ENCODE data around the gene SNX19. TPM values are rescaled to one million over a fixed set of nuclear protein-coding genes. Genes with fewer than 3 reads are reported as not detected.
A peak's percentile ranks its signal among the peaks of the same experiment; 100 is the strongest.

Gene SNX19
- total and polyA plus RNA-seq, 4 donors = 17.5 to 71.9 (median 40.5) TPM

- Histone ChIP-seq H3K27ac (ENCODE audit: low read depth in 1 of 2, low read length in 2 of 2) (peak overlapping the region in 1 of 2 donors; percentile 28), H3K4me3 (ENCODE audit: low read length in 2 of 2) (no peak overlapping the region), H3K4me1 (ENCODE audit: control insufficient read depth in 1 of 2, insufficient read depth in 2 of 2, low read length in 2 of 2) (no peaks in the 10 kb centered on the region), H3K27me3 (ENCODE audit: control insufficient read depth in 1 of 2, insufficient read depth in 2 of 2, low read length in 1 of 2) (no peaks in the 10 kb centered on the region), H3K9me3 (ENCODE audit: control insufficient read depth, low read length) (peaks cover 2% of the 10 kb centered on the region), H3K36me3 (ENCODE audit: control insufficient read depth in 1 of 2, insufficient read depth in 2 of 2, low read length in 1 of 2) (no peaks in the 10 kb centered on the region)
- DNase-seq (no peak), ATAC-seq (ENCODE audit: low FRiP score) (no peak)
- 2 to 7% methylated on average over 3 of the region's 3 CpGs for WGBS, 2 donors
- intact Hi-C loops (cut with DNase I) = no loop called here
These were observed 76.2 kb downstream of the SNX19 start for GRCh38 chr11:130839981-130840666.

GRCh38 chr11:130837194-130837593 lies 79.1 kb downstream of the SNX19 start:
- H3K36me3 ChIP-seq (ENCODE audit: control insufficient read depth in 1 of 2, insufficient read depth in 2 of 2, low read length in 1 of 2) = no peaks in the 10 kb centered on the region
- H3K4me1 ChIP-seq (ENCODE audit: control insufficient read depth in 1 of 2, insufficient read depth in 2 of 2, low read length in 2 of 2) = no peaks in the 10 kb centered on the region
- no peak for ATAC-seq (ENCODE audit: low FRiP score)
- H3K4me3 ChIP-seq (ENCODE audit: low read length in 2 of 2) = no peak overlapping the region
- intact Hi-C loops (cut with DNase I) = no loop called here
- no peak overlapping the region for H3K27ac ChIP-seq (ENCODE audit: low read depth in 1 of 2, low read length in 2 of 2)
- H3K9me3 ChIP-seq (ENCODE audit: control insufficient read depth, low read length) = peaks cover 2% of the 10 kb centered on the region
- no peak for DNase-seq
- no peaks in the 10 kb centered on the region for H3K27me3 ChIP-seq (ENCODE audit: control insufficient read depth in 1 of 2, insufficient read depth in 2 of 2, low read length in 1 of 2)

GRCh38 chr11:130834886-130835285 lies 81.4 kb downstream of the SNX19 start:
- intact Hi-C loops (cut with DNase I) = no loop called here
- Histone ChIP-seq H3K36me3 (ENCODE audit: control insufficient read depth in 1 of 2, insufficient read depth in 2 of 2, low read length in 1 of 2) (no peaks in the 10 kb centered on the region), H3K27ac (ENCODE audit: low read depth in 1 of 2, low read length in 2 of 2) (no peak overlapping the region), H3K9me3 (ENCODE audit: control insufficient read depth, low read length) (peaks cover 2% of the 10 kb centered on the region), H3K4me1 (ENCODE audit: control insufficient read depth in 1 of 2, insufficient read depth in 2 of 2, low read length in 2 of 2) (no peaks in the 10 kb centered on the region), H3K27me3 (ENCODE audit: control insufficient read depth in 1 of 2, insufficient read depth in 2 of 2, low read length in 1 of 2) (no peaks in the 10 kb centered on the region), H3K4me3 (ENCODE audit: low read length in 2 of 2) (no peak overlapping the region)
- no peak for ATAC-seq (ENCODE audit: low FRiP score)
- DNase-seq = no peak

GRCh38 chr11:130832566-130833425 lies 83.5 kb downstream of the SNX19 start:
- Histone ChIP-seq H3K4me1 (ENCODE audit: control insufficient read depth in 1 of 2, insufficient read depth in 2 of 2, low read length in 2 of 2) (no peaks in the 10 kb centered on the region), H3K4me3 (ENCODE audit: low read length in 2 of 2) (no peak overlapping the region), H3K27ac (ENCODE audit: low read depth in 1 of 2, low read length in 2 of 2) (no peak overlapping the region), H3K36me3 (ENCODE audit: control insufficient read depth in 1 of 2, insufficient read depth in 2 of 2, low read length in 1 of 2) (no peaks in the 10 kb centered on the region), H3K27me3 (ENCODE audit: control insufficient read depth in 1 of 2, insufficient read depth in 2 of 2, low read length in 1 of 2) (no peaks in the 10 kb centered on the region), H3K9me3 (ENCODE audit: control insufficient read depth, low read length) (no peaks in the 10 kb centered on the region)
- DNase-seq (no peak), ATAC-seq (ENCODE audit: low FRiP score) (no peak)
- WGBS, 2 donors = 92 to 96% methylated on average over 9 of the region's 9 CpGs
- intact Hi-C loops (cut with DNase I) = no loop called here

- no peaks in the 10 kb centered on the region for H3K4me1 ChIP-seq (ENCODE audit: control insufficient read depth in 1 of 2, insufficient read depth in 2 of 2, low read length in 2 of 2)
- H3K27ac ChIP-seq (ENCODE audit: low read depth in 1 of 2, low read length in 2 of 2) = no peak overlapping the region
- WGBS, 2 donors = 85 to 87% methylated on average over 9 of the region's 9 CpGs
- no peaks in the 10 kb centered on the region for H3K36me3 ChIP-seq (ENCODE audit: control insufficient read depth in 1 of 2, insufficient read depth in 2 of 2, low read length in 1 of 2)
- intact Hi-C loops (cut with DNase I) = no loop called here
- no peak for DNase-seq
- no peak for ATAC-seq (ENCODE audit: low FRiP score)
- no peaks in the 10 kb centered on the region for H3K9me3 ChIP-seq (ENCODE audit: control insufficient read depth, low read length)
- no peak overlapping the region for H3K4me3 ChIP-seq (ENCODE audit: low read length in 2 of 2)
- no peaks in the 10 kb centered on the region for H3K27me3 ChIP-seq (ENCODE audit: control insufficient read depth in 1 of 2, insufficient read depth in 2 of 2, low read length in 1 of 2)
These were observed 84.3 kb downstream of the SNX19 start for GRCh38 chr11:130831976-130832375.

GRCh38 chr11:130831506-130831905 lies 84.8 kb downstream of the SNX19 start:
- Histone ChIP-seq H3K4me3 (ENCODE audit: low read length in 2 of 2) (no peak overlapping the region), H3K36me3 (ENCODE audit: control insufficient read depth in 1 of 2, insufficient read depth in 2 of 2, low read length in 1 of 2) (no peaks in the 10 kb centered on the region), H3K9me3 (ENCODE audit: control insufficient read depth, low read length) (no peaks in the 10 kb centered on the region), H3K4me1 (ENCODE audit: control insufficient read depth in 1 of 2, insufficient read depth in 2 of 2, low read length in 2 of 2) (no peaks in the 10 kb centered on the region), H3K27ac (ENCODE audit: low read depth in 1 of 2, low read length in 2 of 2) (no peak overlapping the region), H3K27me3 (ENCODE audit: control insufficient read depth in 1 of 2, insufficient read depth in 2 of 2, low read length in 1 of 2) (no peaks in the 10 kb centered on the region)
- DNase-seq (no peak), ATAC-seq (ENCODE audit: low FRiP score) (no peak)
- intact Hi-C loops (cut with DNase I) = no loop called here
- 77 to 78% methylated on average over 7 of the region's 7 CpGs for WGBS, 2 donors

- ATAC-seq (ENCODE audit: low FRiP score) (peak; percentile 21), DNase-seq (no peak)
- no peaks in the 10 kb centered on the region for H3K27me3 ChIP-seq (ENCODE audit: control insufficient read depth in 1 of 2, insufficient read depth in 2 of 2, low read length in 1 of 2)
- no peaks in the 10 kb centered on the region for H3K36me3 ChIP-seq (ENCODE audit: control insufficient read depth in 1 of 2, insufficient read depth in 2 of 2, low read length in 1 of 2)
- intact Hi-C loops (cut with DNase I) = no loop called here
- no peaks in the 10 kb centered on the region for H3K9me3 ChIP-seq (ENCODE audit: control insufficient read depth, low read length)
- no peak overlapping the region for H3K27ac ChIP-seq (ENCODE audit: low read depth in 1 of 2, low read length in 2 of 2)
- no peaks in the 10 kb centered on the region for H3K4me1 ChIP-seq (ENCODE audit: control insufficient read depth in 1 of 2, insufficient read depth in 2 of 2, low read length in 2 of 2)
- WGBS, 2 donors = 36 to 39% methylated on average over 6 of the region's 6 CpGs
- no peak overlapping the region for H3K4me3 ChIP-seq (ENCODE audit: low read length in 2 of 2)
These were observed 85.7 kb downstream of the SNX19 start for GRCh38 chr11:130830566-130830965.

- no peaks in the 10 kb centered on the region for H3K9me3 ChIP-seq (ENCODE audit: control insufficient read depth, low read length)
- peak; percentile 68 to 78 for DNase-seq
These were observed 86.3 kb downstream of the SNX19 start for GRCh38 chr11:130829920-130830511.

More at GRCh38 chr11:130829920-130830511, 86.3 kb downstream of the SNX19 start:
- H3K27me3 ChIP-seq (ENCODE audit: control insufficient read depth in 1 of 2, insufficient read depth in 2 of 2, low read length in 1 of 2) = no peaks in the 10 kb centered on the region
- no peak overlapping the region for H3K27ac ChIP-seq (ENCODE audit: low read depth in 1 of 2, low read length in 2 of 2)
- no peaks in the 10 kb centered on the region for H3K4me1 ChIP-seq (ENCODE audit: control insufficient read depth in 1 of 2, insufficient read depth in 2 of 2, low read length in 2 of 2)
- peak; percentile 75 for ATAC-seq (ENCODE audit: low FRiP score)
- intact Hi-C loops (cut with DNase I) = no loop called here
- no peak overlapping the region for H3K4me3 ChIP-seq (ENCODE audit: low read length in 2 of 2)
- H3K36me3 ChIP-seq (ENCODE audit: control insufficient read depth in 1 of 2, insufficient read depth in 2 of 2, low read length in 1 of 2) = no peaks in the 10 kb centered on the region
- WGBS, 2 donors = 13 to 24% methylated on average over 6 of the region's 6 CpGs

All from aorta (tissue), 5 donors.